Fibroblast of skin of back (primary cell): ENCODE measurements around the gene ECEL1. TPM values are rescaled to one million over a fixed set of nuclear protein-coding genes. Genes with fewer than 3 reads are reported as not detected.
"Not testable (repeated sequence)": the region's sequence is repeated elsewhere in the genome, so short reads cannot be mapped to it uniquely, and the experiment has no call there.

ENCODE experiments used
- DNase-seq: peaks from one replicate; pipeline ENCODE4 v3.0.0-alpha.2; 2013
- polyA plus RNA-seq, 2 experiments: library from polyadenylated mRNA; unstranded; fragments of 120-200 nt; gene quantifications; one replicate each; pipeline ENCODE4 v1.2.1, GENCODE V29; 2013; ENCODE audit not compliant: insufficient read length in 2 of 2

ECEL1 gene, protein sequence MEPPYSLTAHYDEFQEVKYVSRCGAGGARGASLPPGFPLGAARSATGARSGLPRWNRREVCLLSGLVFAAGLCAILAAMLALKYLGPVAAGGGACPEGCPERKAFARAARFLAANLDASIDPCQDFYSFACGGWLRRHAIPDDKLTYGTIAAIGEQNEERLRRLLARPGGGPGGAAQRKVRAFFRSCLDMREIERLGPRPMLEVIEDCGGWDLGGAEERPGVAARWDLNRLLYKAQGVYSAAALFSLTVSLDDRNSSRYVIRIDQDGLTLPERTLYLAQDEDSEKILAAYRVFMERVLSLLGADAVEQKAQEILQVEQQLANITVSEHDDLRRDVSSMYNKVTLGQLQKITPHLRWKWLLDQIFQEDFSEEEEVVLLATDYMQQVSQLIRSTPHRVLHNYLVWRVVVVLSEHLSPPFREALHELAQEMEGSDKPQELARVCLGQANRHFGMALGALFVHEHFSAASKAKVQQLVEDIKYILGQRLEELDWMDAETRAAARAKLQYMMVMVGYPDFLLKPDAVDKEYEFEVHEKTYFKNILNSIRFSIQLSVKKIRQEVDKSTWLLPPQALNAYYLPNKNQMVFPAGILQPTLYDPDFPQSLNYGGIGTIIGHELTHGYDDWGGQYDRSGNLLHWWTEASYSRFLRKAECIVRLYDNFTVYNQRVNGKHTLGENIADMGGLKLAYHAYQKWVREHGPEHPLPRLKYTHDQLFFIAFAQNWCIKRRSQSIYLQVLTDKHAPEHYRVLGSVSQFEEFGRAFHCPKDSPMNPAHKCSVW
- not detected for polyA plus RNA-seq (2013, experiment 1 of 2; ENCODE audit: insufficient read length)
- polyA plus RNA-seq (2013, experiment 2 of 2; ENCODE audit: insufficient read length): not detected

DNA sequence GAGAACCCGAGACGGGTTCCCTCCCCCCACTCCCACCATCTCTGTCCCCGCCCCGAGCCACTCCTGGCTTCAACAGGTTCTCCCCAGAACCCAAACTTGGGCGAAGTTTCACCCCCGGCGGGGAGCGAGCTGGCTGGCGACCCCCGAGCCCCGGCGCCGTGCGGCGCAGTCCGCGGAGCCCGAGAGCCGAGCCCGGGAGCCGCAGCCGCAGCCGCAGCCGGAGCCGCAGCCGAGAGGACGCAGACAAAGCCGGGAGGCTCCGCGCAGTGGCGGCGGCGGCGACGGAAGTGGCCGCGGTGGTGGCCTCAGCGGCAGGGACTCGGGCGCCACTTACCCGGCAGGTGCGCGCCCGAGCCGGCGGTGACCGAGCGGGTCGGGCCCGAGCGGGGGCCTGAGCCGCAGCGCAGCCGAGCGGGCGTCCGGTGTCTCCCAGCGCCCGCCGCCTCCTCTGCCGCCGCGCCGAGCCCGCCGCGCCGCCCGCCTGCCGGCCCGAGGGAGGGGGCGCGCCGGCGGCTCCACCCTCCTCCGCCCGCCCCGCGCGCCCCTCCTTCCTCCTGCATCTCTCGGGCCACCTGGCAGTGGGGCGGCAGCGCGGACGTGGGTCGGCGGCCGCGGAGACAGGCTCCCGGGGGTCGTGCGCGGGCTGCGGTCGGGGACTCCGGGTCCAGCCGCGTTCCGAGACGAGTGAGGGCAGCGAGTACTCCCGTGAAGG lies at the start of gene ECEL1:
Gene ECEL1, minus strand, starts transcription at position 450 of the 712 bp plus-strand sequence. CDS start 1,181 bp downstream, outside the sequence.
- no peak for DNase-seq

DNA sequence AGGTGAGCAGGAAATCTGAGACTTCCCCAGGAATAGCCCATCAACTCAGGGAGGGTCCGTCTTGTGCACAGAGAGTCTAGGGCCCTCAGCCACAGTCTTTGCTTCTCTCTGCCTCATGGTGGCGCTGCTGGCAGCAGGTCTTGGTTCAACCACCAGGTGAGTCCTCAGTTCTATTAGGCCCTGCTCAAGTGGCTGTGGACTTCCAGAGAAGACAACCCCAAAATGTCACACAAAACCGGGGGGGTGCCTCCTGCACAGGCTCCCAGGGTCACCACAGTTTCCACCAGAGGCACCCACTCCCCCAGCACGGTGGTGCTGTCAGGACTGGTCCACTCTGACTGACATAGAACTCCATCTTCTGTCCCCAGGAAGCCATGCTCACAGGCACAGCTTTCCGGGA lies 49.4 kb upstream of the ECEL1 start:
- DNase-seq: no peak

DNA sequence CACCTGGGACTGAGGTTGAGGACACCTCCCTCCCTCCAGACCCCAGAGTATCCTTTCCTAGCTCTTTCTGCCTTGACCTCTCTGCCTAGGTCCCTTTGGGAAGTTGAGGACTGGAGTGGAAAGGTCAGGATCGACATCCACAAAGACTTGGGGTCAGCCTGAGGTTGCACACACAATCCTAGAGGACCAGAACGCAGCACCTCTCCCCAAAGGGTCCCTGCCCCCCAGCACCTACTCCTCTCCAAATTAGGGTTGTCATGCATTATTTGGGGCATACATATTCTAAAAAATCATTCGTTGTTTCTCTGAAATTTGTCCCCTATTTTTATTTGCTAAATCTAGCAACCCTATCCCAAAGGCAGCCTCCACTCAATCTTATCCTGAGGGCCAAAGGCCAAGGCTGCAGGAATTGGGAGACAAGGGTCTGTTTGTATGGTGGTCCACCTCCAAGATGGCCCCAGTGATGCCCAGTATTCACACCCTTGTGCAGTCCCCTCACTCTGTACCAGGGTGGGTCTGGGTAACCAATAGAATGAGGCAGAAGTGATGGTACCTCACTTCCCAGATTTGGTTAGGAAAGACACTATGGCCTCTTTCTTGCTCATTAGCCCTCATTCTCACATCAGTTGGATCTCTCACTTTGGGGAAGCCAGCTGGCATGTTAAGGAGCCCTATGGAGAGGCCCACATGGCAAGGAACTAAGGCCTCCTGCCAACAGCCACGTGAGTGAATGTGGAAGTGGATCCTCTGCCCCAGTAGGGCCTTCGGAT lies 48.3 kb upstream of the ECEL1 start:
- no peak for DNase-seq

DNA sequence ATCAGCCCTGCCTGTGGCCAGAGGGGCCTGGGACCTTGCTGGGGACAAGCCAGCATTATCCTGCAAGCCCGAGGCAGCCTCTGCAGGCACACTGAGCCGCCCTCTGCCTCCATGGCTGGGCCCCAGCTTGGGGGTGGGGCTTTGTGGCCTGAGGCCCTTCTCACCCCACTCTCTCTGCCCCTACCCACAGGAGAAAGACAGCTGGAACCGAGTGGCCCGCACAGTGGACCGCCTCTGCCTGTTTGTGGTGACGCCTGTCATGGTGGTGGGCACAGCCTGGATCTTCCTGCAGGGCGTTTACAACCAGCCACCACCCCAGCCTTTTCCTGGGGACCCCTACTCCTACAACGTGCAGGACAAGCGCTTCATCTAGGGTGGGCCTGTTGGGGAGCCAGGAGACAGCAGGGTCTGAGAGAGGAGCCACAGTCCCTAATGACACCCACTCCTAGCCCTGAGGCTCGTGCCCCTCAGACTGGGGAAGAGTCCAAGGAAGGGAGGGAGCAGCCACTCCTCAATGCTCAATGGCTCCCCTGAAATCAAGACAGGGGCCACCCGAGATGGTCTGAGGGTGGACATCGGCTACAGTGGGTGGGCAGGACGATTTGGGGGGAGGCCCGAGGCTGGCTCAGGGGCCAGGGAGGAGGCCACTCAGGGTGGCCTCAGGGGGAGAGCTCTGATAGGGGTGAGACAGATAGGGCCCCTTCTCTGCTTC lies 47.5 kb upstream of the ECEL1 start:
- DNase-seq: no peak

DNA sequence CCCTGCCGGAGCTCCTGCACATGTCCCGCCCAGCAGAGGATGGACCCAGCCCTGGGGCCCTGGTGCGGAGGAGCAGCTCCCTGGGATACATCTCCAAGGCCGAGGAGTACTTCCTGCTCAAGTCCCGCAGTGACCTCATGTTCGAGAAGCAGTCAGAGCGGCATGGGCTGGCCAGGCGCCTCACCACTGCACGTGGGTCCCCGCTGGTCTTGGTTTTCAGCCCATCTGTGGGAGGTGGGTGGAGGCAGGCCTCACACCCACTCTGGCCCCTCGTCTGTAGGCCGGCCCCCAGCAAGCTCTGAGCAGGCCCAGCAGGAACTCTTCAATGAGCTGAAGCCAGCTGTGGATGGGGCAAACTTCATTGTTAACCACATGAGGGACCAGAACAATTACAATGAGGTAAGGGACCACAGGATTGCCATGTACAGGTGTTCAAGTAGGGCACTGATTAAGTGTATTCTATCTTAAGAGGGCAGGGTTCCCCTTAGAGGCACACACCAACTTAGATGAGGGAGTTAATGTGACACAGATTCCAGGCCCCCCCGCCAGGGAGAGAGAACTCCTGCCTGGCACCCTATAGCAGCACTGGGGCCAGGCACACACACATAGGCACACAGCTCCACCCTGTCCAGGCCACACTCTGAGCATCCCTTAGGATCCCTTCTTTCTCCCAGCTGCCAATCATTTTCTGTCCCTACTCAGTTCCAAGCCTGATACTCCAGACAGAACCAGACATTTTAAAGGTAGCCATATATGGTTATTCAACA lies 46.5 kb upstream of the ECEL1 start:
- DNase-seq: no peak

DNA sequence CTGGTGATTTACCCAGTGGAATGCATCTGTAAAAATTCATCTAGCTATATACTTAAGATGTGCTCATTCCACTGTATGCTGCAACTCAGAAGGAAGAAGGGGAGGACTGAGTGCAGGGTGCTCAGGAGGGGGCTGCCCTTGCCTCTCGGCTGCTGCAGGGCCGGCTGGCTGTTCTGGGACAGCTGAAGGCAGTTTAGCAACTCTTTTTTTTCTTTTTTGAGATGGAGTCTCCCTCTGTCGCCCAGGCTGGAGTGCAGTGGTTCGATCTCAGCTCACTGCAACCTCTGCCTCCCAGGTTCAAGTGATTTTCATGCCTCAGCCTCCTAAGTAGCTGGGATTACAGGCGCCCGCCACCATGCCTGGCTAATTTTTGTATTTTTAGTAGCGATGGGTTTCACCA lies 45.2 kb upstream of the ECEL1 start:
- not testable (repeated sequence) for DNase-seq

DNA sequence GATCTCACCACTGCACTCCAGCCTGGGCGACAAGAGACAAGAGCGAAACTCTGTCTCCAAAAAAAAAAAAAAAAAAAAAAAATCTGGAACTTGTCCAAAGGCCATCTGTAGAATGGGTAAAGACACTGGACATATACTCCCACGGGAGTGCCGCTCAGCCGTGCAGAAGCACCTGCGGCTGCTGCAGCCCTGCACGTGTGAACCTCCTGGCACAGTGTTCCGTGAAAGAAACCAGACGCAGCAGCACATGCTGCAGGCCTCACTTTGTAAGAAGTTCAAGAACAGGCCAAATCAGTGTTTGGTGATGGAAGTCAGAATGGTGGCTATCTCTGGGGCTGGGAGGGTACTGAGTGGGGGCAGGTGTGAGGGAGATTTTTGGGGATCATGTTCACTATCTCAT lies 44.8 kb upstream of the ECEL1 start:
- DNase-seq: no peak

DNA sequence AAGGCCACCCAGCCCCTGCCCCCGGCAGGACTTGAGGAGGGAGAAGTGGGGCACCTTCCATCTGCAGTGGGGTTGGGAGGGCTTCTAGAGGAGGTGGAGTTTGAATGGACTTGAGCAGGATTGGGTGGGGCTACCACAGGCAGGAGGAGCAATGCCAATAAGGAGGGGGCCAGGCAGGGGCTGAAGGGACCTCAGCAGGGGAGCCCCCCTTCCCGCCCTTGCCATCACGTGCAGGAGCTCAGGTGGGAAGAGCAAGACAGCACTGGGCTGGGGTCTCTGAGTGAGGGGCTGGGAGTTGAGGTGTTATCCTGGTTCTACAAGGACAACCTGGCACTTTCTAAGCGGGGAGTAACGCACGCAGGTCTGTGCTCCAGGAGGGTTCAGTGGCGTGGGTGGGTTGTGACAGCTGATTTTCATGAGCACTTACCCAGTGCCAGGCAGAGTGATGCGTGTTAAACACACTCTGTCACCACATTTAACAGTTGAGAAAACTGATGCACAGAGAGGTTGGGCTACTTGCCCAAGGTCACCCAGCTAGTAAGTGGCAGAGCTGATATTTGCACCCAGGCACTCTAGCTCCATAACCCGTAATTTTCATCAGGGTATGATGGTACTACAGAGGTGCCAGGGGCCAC lies 43.1 kb upstream of the ECEL1 start:
- no peak for DNase-seq

DNA sequence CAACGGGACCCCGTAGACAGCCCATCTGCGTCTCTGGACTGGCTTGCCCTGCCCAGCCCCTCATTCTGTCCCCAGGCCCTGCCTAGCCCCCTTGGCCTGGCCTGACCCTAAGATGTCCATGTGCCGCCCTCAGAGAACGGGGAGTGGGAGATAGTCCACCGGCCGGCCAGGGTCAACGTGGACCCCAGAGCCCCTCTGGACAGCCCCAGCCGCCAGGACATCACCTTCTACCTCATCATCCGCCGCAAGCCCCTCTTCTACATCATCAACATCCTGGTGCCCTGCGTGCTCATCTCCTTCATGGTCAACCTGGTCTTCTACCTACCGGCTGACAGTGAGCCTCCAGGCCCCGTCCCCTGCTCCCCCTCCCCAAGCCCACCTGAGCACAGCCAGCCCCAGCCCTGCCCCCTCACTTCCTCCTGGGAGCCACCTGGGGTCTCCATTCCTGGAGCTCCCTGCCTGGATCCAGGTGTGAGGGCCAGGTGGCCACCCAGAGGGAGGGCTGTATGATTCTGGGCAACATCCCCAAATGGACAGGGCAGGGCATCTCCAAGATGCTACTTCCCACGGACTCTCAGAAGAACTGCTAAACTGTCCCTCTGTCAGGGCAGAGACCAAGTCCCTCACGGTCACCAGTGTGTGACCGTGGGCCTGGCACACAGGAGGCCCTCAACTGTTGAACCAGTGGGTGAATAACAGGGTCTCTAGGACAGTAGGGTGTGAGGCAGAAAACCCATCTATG lies 42.3 kb upstream of the ECEL1 start:
- no peak for DNase-seq

DNA sequence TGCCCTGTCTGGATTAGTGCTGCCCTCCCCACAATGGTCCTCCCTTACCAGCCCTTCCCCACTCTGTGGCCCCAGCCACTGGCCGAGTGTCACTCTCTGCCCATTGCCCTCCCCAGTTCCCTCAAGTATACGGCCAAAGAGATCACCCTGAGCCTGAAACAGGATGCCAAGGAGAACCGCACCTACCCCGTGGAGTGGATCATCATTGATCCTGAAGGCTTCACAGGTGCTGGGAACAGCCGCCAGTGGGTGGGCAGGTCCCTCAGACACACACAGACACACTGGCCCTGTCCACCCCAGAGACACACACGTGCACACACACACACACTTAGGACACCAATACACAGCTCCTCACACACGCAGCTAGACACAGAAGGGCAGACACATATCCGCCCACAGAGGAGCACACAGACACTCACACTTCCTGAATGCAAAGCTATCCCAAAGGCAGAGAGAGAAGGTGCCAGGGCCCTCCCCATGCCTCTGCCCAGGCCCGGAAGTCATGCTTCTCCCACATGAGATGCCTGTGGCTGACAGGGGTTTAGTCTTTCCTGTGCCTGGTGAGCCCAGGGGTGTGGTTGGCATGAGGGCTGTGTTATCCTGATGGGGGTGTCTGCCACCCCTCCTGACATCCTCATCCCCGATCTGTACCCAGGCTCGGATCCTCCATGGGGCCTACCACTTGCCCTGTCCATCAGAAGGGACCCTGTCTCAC lies 41.3 kb upstream of the ECEL1 start:
- no peak for DNase-seq

DNA sequence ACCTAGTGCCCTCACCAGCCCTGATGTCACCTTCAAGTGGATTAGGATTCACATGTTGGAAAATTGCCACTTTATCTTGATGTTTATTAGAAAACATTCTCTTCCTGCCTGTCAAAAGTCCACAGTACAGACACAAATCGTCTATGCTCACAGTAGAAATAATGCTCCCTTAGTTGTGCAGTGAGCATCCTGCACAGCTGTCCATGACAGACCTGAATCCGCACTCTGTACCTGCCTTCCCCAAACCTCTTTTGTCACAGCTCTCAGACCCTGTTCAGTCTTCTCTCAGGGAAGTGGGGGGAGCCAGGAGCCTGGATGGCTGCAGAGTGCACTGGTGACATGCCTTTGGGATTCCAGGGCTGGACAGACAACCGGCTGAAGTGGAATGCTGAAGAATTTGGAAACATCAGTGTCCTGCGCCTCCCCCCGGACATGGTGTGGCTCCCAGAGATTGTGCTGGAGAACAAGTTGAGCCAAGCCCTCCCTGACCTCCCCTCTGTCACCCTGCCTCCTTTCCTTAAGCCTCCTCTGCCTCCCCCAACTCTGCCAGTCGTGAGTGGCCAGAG lies 40.4 kb upstream of the ECEL1 start:
- DNase-seq: no peak

DNA sequence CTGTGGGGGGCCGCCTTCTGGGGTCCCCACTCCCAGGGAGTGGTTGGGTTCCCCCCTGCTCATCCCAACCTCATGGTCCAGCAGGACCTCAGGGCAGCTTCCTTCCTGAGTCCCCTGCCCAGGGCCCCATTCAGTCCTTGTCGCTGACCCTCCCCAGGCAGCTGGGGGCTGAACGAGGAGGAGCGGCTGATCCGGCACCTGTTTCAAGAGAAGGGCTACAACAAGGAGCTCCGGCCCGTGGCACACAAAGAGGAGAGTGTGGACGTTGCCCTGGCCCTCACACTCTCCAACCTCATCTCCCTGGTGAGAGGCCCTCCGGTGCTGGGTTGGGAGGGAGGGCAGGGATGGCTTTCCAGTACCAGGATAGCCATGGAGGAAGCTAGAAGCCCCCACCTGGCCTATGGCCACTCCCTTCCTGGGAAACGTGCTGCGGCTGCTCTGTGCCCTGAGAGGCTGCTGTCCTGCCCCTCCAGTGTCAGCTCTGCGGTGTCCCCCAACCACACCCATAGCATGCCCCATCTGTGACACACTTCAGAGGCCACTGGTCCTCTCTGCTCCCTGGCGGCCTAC lies 38.8 kb upstream of the ECEL1 start:
- no peak for DNase-seq

DNA sequence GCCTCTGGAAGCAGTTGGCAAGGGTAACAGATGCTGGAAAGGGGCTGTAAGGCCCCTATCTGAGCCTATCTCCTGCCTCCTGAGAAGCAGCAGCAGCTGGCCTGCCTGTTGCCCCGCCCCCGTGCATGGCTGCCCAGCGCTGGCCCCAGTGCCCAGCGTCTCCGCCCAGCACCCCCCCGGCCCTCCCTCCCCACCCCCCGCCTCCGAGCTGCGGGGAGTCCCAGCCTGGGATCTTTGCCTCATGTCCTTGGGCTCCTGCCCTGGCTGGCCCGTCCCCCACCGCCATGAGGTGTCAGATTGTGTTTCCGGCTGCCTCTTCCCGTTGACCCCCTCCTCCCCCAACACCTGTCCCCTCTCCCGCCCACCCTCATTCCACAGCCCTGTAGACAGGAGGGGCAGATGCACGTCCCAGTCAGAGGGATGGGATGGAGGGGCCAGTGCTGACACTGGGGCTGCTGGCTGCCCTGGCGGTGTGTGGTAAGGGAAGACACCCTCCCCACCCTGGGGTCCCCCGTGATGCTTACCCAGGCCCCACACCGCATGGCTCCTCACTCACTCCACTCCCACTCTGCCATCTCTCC lies 38.2 kb upstream of the ECEL1 start, which contains the start of gene CHRND:
Gene CHRND, plus strand, starts transcription at position 370 of the 581 bp plus-strand sequence. Its CDS starts 56 bp downstream, at position 426.
- DNase-seq: no peak

DNA sequence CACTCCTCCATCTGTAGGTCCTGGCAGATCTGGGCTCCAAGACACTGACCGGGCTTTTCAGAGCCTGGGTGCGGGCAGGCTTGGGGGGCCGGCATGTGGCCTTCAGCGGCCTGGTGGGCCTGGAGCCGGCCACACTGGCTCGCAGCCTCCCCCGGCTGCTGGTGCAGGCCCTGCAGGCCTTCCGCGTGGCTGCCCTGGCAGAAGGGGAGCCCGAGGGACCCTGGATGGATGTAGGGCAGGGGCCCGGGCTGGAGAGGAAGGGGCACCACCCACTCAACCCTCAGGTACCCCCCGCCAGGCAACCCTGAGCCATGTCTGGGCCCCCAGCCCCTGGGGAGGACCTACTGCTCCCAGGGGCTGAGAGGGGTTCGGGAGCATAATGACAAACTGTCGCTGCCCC lies 37.6 kb upstream of the ECEL1 start:
- DNase-seq: no peak

DNA sequence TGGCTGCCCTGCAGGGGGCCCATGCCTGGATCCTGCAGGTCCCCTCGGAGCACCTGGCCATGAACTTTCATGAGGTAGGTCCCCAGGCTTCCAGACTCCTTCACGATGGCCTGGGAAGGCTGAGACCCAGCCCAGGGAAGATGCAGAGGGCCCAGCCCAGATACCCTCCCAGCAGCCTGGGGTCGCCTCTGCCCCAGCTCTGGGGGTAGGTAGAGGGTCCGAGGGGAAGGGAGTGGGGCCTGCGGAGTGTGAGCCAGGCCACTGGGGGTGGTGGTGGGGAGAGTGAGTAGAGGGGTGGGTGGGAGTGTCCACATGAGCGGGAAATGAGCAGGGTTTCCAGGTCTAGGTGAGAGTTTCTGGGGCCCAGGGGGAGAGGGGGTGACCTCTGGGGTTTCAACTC lies 37.1 kb upstream of the ECEL1 start:
- no peak for DNase-seq

DNA sequence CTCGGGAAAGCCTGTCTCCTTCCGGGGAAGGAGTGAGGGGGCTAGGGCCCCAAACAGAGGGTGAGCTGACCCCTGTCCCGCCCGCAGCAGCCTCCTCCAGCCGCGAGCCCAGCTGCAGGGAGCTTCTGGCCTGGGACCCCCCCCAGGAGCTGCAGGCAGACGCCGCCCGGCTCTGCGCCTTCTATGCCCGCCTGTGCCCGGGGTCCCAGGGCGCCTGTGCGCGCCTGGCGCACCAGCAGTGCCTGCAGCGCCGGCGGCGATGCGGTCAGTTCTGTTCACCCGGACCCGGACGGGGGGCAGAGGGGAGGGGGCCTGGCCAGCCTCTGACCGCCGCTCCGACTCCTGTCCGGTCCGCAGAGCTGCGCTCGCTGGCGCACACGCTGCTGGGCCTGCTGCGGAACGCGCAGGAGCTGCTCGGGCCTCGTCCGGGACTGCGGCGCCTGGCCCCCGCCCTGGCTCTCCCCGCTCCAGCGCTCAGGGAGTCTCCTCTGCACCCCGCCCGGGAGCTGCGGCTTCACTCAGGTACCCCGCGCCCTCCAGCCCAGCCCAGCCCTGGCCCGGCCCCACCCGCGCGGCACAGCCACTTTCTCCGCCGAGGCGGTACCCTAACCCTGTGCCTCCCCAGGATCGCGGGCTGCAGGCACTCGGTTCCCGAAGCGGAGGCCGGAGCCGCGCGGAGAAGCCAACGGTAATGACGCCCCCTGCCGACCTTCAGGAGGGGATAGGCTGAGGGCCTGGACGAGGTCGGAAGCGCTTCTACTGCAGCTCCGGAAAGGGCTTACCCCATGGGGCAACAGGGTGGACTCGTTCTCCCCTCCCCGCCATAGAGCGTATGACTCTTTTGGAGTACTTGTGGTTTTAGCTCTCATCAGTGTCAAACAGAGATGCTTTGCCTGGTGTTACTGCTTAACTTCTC lies 36.3 kb upstream of the ECEL1 start:
- peak; percentile 44 for DNase-seq

DNA sequence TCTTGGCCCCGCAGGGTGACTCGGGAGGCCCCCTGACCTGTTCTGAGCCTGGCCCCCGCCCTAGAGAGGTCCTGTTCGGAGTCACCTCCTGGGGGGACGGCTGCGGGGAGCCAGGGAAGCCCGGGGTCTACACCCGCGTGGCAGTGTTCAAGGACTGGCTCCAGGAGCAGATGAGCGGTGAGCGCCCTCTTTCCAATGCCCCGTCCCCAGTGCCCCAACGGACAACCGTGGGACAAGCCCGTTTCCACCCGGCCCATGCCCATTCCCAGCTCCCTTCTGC lies 35.7 kb upstream of the ECEL1 start:
- no peak for DNase-seq
